Cortex of kidney (tissue), 1 donor: Measurements from ENCODE around the gene VASH1.

Experiments used
- DNase-seq: peaks from one replicate; lab custom pipeline; 2025; lab: John Stamatoyannopoulos, UW

Gene VASH1

GRCh38 chr14:76742966-76743365 is 18.3 kb upstream of the VASH1 start:
- DNase-seq = no peak

DNA sequence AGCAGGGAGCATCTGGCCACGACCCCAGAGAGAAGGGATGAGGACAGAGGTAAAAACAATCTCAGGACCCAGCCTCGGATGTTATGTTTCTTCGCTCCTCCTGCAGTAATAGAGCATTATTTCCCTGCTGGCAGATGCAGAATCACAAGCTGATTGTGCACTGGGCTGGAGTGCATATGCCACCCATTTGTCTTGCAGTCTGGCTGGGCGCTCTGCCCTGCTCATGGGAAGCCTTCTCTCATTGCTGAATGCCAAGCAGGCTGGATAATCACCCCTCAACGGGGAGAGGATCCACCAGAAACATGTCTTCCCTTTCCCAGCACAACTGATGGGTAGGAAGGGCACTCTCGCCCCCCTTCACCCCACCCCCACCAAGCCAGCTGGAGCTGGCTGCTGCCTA is 8.5 kb upstream of the VASH1 start:
- DNase-seq = no peak

- no peak for DNase-seq
Measured at GRCh38 chr14:76753541-76754198, 7.6 kb upstream of the VASH1 start.

GRCh38 chr14:76754586-76754985 is 6.7 kb upstream of the VASH1 start:
- no peak for DNase-seq

DNA sequence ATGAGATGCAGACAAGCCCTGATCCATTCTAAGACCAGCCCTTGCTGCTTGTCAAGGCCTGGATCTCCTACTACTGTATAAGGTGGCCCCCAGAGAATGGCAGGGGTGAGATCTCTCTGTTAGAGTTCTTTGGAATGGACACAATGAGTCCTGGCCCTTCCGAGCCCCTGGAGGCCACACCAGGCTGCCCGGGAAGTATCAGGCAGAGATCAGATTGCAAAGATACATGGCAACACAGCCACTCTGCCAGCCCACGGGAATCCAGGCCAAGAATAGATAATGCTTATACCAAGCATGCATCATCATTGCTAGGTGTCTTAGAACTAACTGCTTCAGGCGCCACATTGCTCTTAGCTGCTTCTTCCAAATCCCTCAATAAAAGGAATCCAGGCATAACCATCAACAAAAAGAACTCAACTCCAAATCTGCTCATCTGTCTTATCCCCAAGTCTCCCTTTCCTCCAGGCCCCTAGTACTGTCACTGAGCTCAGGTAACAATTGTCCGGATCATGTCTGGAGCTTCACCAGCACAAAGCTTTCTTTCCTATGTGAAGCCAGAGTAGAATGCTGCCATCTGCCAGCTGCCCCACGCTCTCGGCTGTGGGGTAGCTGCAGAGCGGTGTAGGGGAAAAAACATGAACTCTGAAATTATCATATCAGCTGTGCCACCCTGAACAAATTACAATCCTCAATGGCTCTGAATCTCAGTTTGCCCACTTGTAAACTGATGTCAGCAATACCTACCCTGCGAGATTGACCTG is 5.5 kb upstream of the VASH1 start:
- no peak for DNase-seq

DNA sequence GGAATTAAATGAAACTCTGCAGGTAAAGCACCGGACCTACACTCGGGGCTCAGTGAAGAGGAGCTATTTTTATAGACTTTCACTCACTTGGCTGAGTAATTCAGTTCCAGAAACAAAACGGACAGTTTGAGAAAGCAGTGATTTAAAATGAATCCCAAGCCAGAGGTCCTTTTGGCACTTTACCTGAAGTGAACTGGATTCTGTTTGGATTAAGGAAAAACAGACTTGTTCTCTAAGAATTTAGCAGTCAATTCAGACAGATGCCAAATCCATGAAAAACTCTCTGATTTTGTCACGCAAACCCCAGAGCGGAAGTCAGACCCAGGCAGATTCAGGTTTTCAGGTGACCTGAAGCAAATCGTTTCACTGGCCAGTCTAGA is 4.9 kb upstream of the VASH1 start:
- no peak for DNase-seq

GRCh38 chr14:76759589-76759988 is 1.7 kb upstream of the VASH1 start:
- DNase-seq = no peak

DNA sequence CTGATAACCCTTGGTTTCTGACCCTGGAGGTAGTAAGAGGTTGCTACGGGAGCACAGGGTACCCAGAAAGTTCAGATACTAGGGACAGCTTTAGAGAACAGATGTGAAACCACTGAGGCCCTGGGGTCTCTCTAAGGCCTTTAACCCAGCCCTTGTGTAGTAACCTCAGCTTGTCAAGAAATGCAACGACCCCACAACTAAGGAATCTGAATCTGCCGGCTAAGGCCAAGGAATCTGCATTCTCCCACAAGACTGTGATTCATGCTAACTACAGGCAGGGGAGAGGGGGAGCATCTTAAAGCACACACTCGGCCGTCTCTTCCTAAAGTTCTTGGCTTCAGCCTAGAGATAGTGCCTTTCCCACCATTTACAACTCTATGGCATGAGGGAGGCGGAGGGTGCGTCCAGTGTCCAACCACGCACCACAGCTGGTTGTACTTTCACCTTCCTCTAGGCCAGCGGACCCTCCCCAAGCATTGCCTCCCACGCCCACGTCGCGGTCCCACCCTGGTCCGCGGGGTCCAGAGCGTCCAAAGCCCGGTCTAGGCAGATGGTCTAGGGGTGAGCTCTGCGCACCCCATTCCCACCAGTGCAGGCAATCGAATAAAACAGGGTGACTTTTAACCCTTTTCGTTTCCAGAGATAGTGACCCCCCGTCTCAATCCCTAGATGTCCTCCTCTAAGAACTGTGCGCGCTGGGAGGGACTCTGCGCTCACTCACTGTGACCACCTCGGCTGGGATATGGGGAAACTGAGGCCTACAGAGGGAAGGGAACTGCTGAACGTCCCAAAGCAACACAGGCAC is 735 bp upstream of the VASH1 start:
- DNase-seq = no peak

DNA sequence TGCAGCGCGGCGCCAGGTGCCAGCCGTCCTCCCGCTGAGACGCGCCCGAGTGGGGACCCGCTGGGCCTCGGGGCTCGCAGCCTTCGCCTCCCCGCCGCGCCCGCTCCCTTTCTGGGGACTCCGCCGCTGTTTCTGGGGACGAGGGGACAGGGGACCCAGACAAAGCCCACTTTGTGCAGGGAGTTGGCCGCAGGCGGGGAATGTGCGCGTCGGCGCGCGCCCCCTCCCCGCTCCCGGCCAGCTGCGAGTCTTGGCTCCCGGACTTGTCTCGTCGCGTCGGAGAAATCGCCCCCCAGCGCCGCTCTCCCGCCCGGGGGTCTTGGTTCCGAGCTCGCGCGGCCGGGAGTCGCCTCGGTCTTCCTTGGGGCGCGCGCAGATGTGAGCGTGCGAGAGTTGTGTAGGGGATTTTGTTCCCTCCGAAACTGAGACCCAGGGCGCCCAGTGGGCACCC is 717 bp downstream of the VASH1 start:
- DNase-seq = no peak

- DNase-seq = no peak
Measured at GRCh38 chr14:76762411-76763095, 1.3 kb downstream of the VASH1 start.

- DNase-seq = no peak
Measured at GRCh38 chr14:76763096-76764041, 2.1 kb downstream of the VASH1 start.

DNA sequence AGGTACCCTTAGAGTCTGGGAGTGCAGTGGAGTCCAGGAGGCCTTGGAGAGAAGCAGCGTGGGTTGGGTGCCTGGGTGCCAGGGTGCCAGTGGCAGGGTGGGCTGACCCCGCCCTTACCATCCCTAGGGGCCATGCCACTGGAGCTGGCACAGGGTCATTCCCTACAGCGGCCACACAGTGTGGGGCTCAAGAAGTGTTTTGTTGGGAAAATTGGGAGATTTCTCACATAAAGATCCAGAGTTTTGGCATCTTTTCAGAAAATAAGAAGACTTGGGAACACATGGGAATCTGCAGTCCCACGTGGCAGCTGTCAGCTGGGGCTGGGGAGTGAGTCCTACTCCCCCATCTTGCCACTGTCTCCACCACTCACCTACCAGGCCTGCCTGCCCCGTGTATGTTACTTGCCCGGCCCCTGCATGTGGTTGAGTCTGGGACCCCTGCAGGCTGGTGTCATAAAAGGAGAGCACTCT is 4.2 kb downstream of the VASH1 start:
- DNase-seq = no peak

- DNase-seq = no peak
Measured at GRCh38 chr14:76767681-76768656, 6.7 kb downstream of the VASH1 start.

- no peak for DNase-seq
Measured at GRCh38 chr14:76768671-76769500, 7.6 kb downstream of the VASH1 start.

DNA sequence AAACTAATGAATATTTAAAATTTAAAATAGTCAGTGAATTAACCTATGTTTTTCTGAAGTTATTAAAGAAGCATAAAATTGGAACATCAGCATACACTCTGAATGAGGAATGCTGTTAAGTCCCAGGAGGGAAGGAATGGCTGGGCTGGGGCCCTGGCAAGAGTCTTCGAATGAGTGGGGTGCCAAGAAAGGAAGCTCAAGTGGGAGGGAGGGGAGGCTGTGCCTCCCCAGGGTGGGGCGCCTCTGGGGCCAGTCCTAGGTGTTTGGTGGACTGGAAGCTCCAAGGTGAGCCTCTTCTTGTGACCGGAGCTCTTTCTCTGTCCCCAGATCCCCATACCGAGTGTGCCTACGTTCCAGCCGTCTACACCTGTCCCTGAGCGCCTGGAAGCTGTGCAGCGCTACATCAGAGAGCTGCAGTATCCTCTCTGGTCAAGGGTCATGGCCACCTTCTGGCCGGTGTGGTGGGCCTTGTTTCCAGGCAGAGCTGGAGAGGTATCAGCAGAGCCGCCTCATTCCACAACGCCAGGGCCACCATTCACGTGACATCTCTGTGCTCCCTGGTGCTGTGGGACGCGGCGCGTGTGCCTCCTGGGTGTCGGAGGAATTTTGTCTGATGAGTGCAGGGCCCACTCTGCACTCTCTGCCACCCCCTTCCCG is 8.5 kb downstream of the VASH1 start:
- DNase-seq = no peak

- no peak for DNase-seq
Measured at GRCh38 chr14:76770521-76771436, 9.5 kb downstream of the VASH1 start.

GRCh38 chr14:76771437-76771980 is 10.2 kb downstream of the VASH1 start:
- no peak for DNase-seq
